ENCODE measurements around the gene ARID1A.

DNA sequence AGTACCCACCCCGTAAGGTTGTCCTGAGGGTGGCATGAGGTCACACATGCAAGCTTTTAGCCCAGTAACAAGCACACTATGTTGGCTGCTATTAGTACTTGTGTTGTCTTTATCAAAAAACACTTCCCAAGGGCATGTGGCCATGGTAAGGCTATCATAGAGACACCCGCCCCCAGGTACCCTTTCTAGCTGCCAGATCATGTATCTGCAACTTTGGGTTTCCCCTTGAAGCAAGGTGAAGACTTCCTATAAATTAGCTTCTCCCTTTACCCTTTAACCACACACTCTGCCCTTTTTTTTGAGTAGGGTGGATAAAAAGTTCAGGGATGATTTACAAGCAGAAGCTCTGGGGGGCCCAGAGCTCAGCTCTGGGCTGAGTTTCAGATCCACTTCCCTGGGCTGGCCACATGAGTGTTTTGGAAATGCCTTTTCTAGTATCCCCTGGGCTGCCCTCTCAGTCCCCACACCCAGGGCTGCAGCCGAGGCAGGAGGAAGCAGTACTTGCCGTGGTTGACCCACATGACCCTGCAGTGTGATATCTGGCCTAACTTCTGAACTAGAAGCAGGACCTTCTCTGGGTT, 132.7 kb downstream of the ARID1A start:
- TF ChIP-seq, protein P1, sequence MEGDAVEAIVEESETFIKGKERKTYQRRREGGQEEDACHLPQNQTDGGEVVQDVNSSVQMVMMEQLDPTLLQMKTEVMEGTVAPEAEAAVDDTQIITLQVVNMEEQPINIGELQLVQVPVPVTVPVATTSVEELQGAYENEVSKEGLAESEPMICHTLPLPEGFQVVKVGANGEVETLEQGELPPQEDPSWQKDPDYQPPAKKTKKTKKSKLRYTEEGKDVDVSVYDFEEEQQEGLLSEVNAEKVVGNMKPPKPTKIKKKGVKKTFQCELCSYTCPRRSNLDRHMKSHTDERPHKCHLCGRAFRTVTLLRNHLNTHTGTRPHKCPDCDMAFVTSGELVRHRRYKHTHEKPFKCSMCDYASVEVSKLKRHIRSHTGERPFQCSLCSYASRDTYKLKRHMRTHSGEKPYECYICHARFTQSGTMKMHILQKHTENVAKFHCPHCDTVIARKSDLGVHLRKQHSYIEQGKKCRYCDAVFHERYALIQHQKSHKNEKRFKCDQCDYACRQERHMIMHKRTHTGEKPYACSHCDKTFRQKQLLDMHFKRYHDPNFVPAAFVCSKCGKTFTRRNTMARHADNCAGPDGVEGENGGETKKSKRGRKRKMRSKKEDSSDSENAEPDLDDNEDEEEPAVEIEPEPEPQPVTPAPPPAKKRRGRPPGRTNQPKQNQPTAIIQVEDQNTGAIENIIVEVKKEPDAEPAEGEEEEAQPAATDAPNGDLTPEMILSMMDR (IDR thresholded peaks at IDR 0.05) = no peak
- TF ChIP-seq EZH2 (IDR thresholded peaks at IDR 0.05) (no peak), EZH2phosphoT487 (IDR thresholded peaks at IDR 0.05) (no peak)

All from neural progenitor cell (in vitro differentiated cells).